GM19395 (cell line): Measurements from ENCODE around the gene CD300LG.

ENCODE experiments used
- ATAC-seq: cut with Tn5 transposase; IDR thresholded peaks from one replicate; pipeline ENCODE4 v1.9.1; 2021; ENCODE audit warnings: mild to moderate bottlenecking, moderate library complexity; ENCODE audit not compliant: unreplicated experiment

CD300LG gene

DNA sequence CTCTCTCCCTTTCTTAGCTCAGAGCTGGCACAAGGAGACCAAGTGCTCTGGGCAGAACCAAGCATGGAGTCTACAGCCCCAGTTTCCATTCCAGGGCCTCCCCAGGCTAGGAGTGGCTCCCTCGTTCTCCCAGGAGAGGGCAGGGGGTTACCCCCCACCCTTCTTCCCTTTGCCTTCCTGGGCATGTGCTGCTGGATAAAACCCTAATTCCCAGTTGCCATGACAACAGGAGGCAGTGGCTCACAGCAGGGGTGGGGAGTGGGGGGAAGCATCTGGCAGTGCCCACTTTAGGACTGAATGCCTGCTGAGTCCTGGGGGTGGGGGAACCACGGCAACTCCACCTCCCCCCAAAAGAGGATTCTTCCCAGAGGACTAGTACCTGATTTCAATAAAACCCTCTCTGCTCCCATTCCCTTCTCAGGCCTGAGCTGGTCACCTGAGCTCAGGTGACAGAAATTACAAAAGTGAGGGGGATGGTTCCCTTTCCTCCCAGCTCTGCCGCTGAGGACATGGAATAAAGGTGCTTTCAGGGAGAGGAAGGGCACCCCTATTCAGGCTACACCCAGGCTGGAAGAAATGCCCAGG lies 58.5 kb downstream of the CD300LG start:
- ATAC-seq, result no peak

DNA sequence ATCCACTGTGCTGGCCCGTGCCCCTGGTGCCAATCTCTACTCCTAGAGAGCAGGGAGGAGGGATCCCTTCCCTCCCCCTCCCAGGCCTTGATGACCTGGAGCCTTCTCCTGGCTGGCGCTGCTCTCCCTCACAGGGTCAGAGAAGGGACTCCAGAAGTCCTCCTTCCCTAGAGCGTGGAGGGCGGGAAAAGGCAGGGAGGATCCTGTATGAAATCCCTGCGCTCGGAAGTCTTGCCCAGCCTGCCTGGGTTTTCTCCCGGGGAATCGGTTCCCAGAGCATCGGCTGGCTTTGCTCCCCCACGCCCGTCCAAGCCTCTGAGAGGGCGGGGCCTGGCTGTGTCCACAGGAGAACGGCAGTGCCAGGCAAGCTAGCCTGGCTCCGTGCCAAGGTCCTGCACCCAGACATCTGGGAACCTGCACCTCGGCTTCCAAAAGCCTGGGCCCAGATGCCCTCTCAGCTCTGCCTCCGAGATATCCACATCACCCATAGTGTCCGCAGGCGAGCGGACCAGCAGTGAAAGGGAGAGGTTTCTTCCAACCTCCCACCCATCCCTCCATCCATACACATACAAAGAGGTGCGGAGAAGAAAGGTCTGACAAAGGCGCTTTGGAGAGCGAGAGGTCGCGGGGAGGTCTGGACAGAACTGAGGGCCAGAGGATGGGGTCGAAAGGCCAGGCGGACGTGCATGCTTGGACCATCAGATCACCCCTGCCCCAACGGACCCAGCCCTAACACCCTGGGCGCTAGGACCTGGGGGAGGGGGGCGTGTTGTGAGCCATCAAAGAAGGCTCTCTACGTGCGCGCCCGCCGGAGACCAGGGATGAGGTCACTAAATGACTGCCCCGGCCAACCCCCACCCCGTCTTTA lies 59.2 kb downstream of the CD300LG start:
- no peak for ATAC-seq

DNA sequence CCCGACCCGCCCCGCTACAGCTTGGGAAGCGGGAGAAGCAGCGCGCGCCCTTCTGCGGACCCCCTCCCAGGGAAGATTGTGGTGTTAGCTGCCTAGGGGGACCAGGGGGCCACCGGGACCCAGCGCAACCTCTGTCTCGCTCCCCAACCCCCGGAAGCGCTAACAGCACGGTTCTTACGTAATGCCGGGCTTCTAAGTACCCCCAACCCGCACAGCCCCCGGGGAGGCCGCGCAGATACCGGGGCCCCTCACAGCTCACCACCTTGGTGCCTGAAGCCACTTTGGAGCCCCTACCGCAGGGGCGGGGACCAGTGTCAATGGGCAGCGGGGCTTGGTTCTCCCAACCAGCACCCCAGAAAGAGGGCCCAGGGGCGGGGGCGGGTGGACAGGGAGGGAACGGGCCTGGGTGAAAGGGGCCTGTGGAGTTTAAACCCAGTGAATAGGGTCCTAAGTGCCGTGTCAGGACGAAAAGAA lies 60.0 kb downstream of the CD300LG start:
- no peak for ATAC-seq

DNA sequence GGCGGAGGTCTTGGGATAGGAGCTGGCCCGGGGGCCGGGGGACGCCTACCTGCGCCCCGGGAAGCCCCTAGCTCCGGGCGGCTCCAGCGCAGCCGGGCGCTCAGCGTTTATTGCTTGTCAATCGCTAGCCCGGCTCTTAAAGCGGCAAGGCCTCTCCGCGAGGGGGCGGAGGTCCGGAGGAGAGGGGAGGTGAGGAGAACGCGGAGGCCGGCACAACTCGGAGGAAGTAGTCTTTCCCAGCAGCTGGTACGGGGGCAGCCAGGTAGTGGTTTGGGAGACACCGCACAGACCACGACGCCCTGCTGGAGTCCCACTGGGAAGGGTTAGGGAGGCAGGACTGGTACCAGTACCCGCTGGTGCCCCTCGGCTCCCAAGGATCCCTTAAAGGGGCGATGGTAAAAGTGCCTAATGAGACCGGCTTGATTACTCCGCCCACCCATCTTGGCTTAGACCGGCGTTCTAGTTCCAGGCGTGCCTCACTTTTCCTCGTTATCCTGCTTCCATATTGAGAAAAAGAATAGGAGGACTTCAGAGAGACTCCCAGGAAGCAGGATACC lies 60.5 kb downstream of the CD300LG start, which contains the start of gene MPP2:
TSS of gene MPP2 (minus strand) at position 112 of the 557 bp plus-strand sequence. CDS start 3,076 bp downstream, outside the sequence.
- ATAC-seq, result no peak

DNA sequence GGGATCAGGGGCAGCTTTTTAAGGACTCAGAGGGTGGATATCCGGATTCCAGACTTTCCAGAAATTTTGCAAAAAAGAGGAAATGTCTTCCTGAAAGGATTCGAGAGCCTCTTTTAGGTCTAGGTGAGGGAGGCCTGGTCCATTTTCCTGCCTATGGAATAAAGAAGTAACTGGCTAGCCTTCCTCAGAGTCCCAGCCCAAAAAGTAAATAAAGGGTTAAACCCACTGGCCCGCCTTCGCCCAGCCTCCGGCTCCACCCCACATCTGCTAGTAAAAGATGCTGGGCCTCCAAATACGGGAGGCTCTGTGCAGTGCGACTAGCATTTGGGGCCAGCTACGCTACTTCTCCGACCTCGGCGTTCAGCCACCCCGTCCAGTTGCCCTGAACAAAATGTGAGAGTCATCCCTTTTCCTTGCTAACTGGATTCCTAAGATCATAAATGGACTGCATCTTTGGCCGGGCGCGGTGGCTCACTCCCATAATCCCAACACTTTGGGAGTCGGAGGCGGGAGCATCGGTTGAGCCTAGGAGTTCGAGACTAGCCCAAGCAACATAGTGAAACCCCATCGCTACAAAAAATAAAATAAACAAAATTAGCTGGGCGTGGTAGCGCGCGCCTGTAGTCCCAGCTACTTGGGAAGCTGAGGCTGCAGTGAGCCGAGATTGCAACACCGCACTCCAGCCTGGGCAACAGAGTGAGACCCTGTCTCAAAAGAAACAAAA lies 61.2 kb downstream of the CD300LG start:
- ATAC-seq, result no peak

DNA sequence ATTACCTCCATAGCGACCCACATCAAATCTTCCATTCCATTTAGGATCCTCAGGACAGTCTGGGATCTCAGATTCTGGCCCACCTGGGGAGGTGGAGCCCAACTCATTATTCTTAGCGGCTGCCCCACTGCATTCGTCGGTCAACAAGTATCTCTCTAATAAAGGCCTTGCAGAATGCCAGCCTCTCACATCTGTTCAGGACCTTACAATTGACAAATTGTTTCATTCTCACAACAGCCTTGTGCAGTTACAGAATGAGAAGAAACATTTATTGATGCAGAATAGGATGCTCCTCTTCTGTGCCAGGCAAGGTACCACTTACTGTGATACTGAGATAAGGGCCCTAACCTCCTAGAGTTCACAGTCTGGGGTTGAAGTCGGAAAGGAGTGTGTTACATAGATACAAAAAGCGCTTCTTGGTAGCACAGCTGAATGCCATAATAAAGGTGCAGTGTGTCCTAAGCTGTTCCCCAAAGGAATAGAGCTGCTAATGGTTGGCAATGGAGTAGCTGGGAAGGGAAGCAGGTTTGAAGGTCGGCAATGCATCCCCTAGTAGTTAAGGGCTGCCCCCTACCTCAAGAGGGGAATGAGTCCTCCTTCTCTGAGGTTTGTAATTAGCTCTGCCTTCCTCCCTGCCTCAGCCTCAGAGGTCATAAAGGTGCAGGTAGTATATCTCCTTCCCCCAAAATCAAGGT lies 62.7 kb downstream of the CD300LG start:
- ATAC-seq, result no peak

DNA sequence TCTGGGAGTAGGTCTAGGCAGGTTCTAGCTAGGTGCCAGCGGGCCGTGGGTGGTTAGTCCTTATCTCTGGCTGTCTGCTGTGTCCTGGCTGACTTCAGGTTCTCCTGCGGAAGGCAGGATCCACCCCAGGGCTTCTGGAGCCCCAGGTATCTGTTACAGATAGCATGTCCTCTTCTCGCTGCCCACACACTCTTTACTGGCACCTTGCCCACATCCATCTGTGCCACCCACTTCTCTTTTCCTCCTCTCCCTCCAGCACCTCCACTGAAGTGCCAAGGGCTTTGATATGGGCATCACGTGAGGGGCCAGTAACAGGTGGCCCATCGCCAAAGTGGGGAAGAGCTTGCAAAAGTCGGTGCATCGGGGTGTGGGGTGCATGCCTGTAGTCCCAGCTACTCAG lies 64.9 kb downstream of the CD300LG start:
- ATAC-seq, result no peak

DNA sequence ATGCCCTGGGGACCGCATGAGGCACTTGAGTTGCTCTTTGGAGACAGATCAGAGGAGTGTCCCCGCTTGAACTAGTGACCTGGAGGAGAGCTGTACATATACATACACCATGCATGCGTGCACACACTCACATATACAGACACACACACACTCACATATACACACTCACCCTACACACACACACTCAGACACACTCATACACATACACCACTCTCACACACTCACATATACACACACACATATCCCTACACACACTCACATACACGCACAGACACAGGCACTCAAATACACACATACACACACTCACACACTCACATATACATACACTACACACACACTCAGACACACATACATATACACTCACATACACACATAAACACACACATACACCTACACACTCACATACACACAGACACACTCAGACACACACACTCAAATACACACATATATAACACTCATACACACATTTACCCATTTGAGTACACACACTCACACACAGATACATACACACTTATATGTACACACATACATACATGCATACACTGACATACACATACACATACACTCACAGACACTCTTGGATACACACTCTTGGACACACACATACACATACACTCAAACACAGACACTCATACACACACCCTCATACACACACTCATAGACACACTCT lies 65.8 kb downstream of the CD300LG start:
- ATAC-seq, result no peak
